GM12878 (cell line): Measurements from ENCODE around the gene MACROD2. TPM values are rescaled to one million over a fixed set of nuclear protein-coding genes. Genes with fewer than 3 reads are reported as not detected.

Source experiments
- ATAC-seq: fragments of 200-7000 bp; cut with Tn5 transposase; 3 replicates; pipeline ENCODE4 v1.9.1; 2020; ENCODE audit warnings: mild to moderate bottlenecking, moderate library complexity
- BruUV-seq: library from RNA; stranded (reverse); fragments of 400-500 nt; replicated peaks from 2 replicates; lab custom pipeline; 2021; lab: Mats Ljungman, UMichigan
- CTCF ChIA-PET: fragments of 300-600 bp; sonication (Branson Sonifier 250); formaldehyde crosslinking; extraction: SDS; loops from one replicate; lab custom pipeline; 2021; ENCODE audit warnings: inconsistent platforms; lab: Yijun Ruan, JAX
- POLR2A ChIA-PET: fragments of 350-600 bp; formaldehyde crosslinking; extraction: SDS; loops from one replicate; lab custom pipeline; 2021; ENCODE audit warnings: inconsistent platforms; lab: Charles Lee
- RAD21 ChIA-PET: fragments of 300-600 bp; sonication (Branson Sonifier 250); formaldehyde crosslinking; loops from one replicate; lab custom pipeline; 2023; ENCODE audit warnings: antibody characterized with exemption; ENCODE audit not compliant: unreplicated experiment; lab: Charles Lee
- SMC1A ChIA-PET: fragments of 300-600 bp; sonication (Branson Sonifier 250); formaldehyde crosslinking; loops from one replicate; lab custom pipeline; 2023; ENCODE audit not compliant: unreplicated experiment, uncharacterized antibody; lab: Charles Lee
- DNase-seq: peaks from one replicate; pipeline ENCODE4 v3.0.0-alpha.2; 2011; ENCODE audit warnings: low read depth, low spot score
- FAIRE-seq: peaks from 3 replicates; lab custom pipeline; 2011; peaks lifted over from hg19 to GRCh38; lab: Jason Lieb, UNC
- H2AFZ ChIP-seq: 2 replicates; pipeline ENCODE4 v1.6.0; 2011; ENCODE audit warnings: low read depth, low read length, control low read depth; ENCODE audit not compliant: control insufficient read depth
- H3K27ac ChIP-seq: 2 replicates; pipeline ENCODE4 v1.5.1; 2011; ENCODE audit warnings: control low read depth; ENCODE audit not compliant: control insufficient read depth, insufficient read depth
- H3K27me3 ChIP-seq, 2 experiments: replicated peaks in 1 of 2; 2 replicates each; pipeline versions ENCODE4 v1.6.0 to v1.6.1; 2011; ENCODE audit warnings: low read length in 1 of 2; ENCODE audit not compliant: control insufficient read depth in 2 of 2, insufficient read depth in 2 of 2
- H3K36me3 ChIP-seq, 2 experiments: 2 replicates each; pipeline ENCODE4 v1.5.1; 2011; ENCODE audit warnings: low read length in 1 of 2; ENCODE audit not compliant: control insufficient read depth in 2 of 2, insufficient read depth in 2 of 2
- H3K4me1 ChIP-seq: 2 replicates; pipeline ENCODE4 v1.6.1; 2011; ENCODE audit warnings: mild to moderate bottlenecking, low read length, moderate library complexity, mixed read lengths; ENCODE audit not compliant: control insufficient read depth, insufficient read depth
- H3K4me2 ChIP-seq: 2 replicates; pipeline ENCODE4 v1.6.0; 2011; ENCODE audit warnings: control low read depth; ENCODE audit not compliant: control insufficient read depth, insufficient read depth
- H3K4me3 ChIP-seq: fragments of 200-600 bp; sonication (generic); 2 replicates; pipeline ENCODE4 v1.5.1; 2016
- H3K79me2 ChIP-seq: 2 replicates; pipeline ENCODE4 v1.6.0; 2011; ENCODE audit warnings: low read length; ENCODE audit not compliant: control insufficient read depth, insufficient read depth
- H3K9ac ChIP-seq: 2 replicates; pipeline ENCODE4 v1.8.0; 2011; ENCODE audit warnings: low read length, control low read depth, mixed read lengths; ENCODE audit not compliant: control insufficient read depth, insufficient read depth
- H3K9me3 ChIP-seq: replicated peaks from 3 replicates; pipeline ENCODE4 v1.5.1; 2011; ENCODE audit warnings: mild to moderate bottlenecking, low read length; ENCODE audit not compliant: control insufficient read depth, insufficient read depth
- H4K20me1 ChIP-seq: 2 replicates; pipeline ENCODE4 v1.6.0; 2011; ENCODE audit not compliant: control insufficient read depth, insufficient read depth
- BCL3 ChIP-seq: IDR thresholded peaks from 2 replicates; pipeline ENCODE4 v1.6.1; 2011; ENCODE audit warnings: borderline replicate concordance, low read depth, mild to moderate bottlenecking, moderate library complexity, low read length; ENCODE audit not compliant: insufficient read depth, poor library complexity, severe bottlenecking
- PAX8 ChIP-seq: fragments of 450-650 bp; IDR thresholded peaks from 2 replicates; pipeline ENCODE4 v1.6.1; 2017; ENCODE audit warnings: mild to moderate bottlenecking, moderate library complexity
- RELB ChIP-seq: fragments of 450-650 bp; IDR thresholded peaks from 2 replicates; pipeline ENCODE4 v1.6.1; 2017; ENCODE audit warnings: low read depth, mild to moderate bottlenecking, moderate library complexity
- SIX5 ChIP-seq: IDR thresholded peaks from 2 replicates; pipeline ENCODE4 v1.6.1; 2011; ENCODE audit warnings: mild to moderate bottlenecking, low read depth, low read length, moderate library complexity; ENCODE audit not compliant: severe bottlenecking
- SMAD5 ChIP-seq: IDR thresholded peaks from 2 replicates; pipeline ENCODE4 v1.6.1; 2016; ENCODE audit warnings: antibody characterized with exemption, low read depth
- USF1 ChIP-seq: IDR thresholded peaks from 2 replicates; pipeline ENCODE4 v1.6.1; 2011; ENCODE audit warnings: borderline replicate concordance, low read depth, mild to moderate bottlenecking, moderate library complexity, mixed read lengths, low read length; ENCODE audit not compliant: insufficient read depth; ENCODE audit errors: extremely low read length
- WGBS: methylation state at CpG from one replicate; pipeline ENCODE4 v1.1.6; 2016; ENCODE audit warnings: low lambda C conversion rate; ENCODE audit not compliant: insufficient replicate concordance, insufficient coverage; ENCODE audit errors: missing lambda C conversion rate; 5-methylcytosine and 5-hydroxymethylcytosine counted together
- in situ Hi-C: fragments of 300-500 bp; cut with MboI; formaldehyde crosslinking; loops from 9 replicates; pipeline ENCODE4 v1.14.3; 2018; ENCODE audit warnings: mixed read lengths
- intact Hi-C: fragments of 100-400 bp; cut with micrococcal nuclease; formaldehyde crosslinking; loops from one replicate; pipeline ENCODE4 v1.14.2; 2022; ENCODE audit not compliant: unreplicated experiment
- polyA plus RNA-seq, 11 experiments: library from polyadenylated mRNA; depleted of rRNA in 4 of 11; unstranded in 6 of 11; stranded (reverse) in 5 of 11; fragments of >200 nt; fragmentation: Nextera tagmentation in 4 of 11; fragmentation: Illumina TruSeq in 1 of 11; extraction: Ambion mirVana in 4 of 11; extraction: Trizol in 1 of 11; gene quantifications; 1 replicate in 1 of 11; 2 replicates in 10 of 11; pipeline versions ENCODE4 v1.2.1 to v1.2.3, GENCODE V29; 2011 to 2016; ENCODE audit warnings: inconsistent platforms in 2 of 11, missing spikeins in 2 of 11, low read depth in 1 of 11
- total RNA-seq, 4 experiments: library from RNA; depleted of rRNA in 3 of 4; stranded (reverse); fragments of >200 nt in 3 of 4; fragmentation: Illumina TruSeq in 1 of 4; extraction: Trizol in 1 of 4; gene quantifications; 2 replicates each; pipeline versions ENCODE4 v1.2.1 to v1.2.3, GENCODE V29; 2013 to 2021

MACROD2 gene
- total and polyA plus RNA-seq, 10 of the 15 experiments (the other 5 are each of a cell fraction or from before 2014, with no cell fraction given), result 1.1 to 21.5 (median 2.2) TPM

GRCh38 chr20:16001286-16001685, 2006.0 kb downstream of the MACROD2 start (continued):
- TF ChIP-seq SMAD5, result no peak
- TF ChIP-seq PAX8, result no peak
- no peak for TF ChIP-seq USF1
- TF ChIP-seq SIX5, result no peak
- no peak for TF ChIP-seq RELB
- TF ChIP-seq BCL3, result no peak
- TF ChIP-seq, all 136 proteins: peak for 0

GRCh38 chr20:16003310-16003709, 2008.0 kb downstream of the MACROD2 start:
- SMC1A ChIA-PET, result interaction anchor here (1.2 kb wide), 1 partner anchor 64 kb away, joined by 3 read pairs; no protein-coding TSS in a partner anchor
- no peaks in the 10 kb centered on the region for H3K79me2 ChIP-seq
- no peaks in the 10 kb centered on the region for H3K27me3 ChIP-seq
- H3K9me3 ChIP-seq, result no peaks in the 10 kb centered on the region; the same call in 2 of the 3 replicates
- no peak overlapping the region for H3K9ac ChIP-seq
- TF ChIP-seq SIX5, result no peak
- BruUV-seq, result no TSS peak
- no peaks in the 10 kb centered on the region for H3K36me3 ChIP-seq
- no peak overlapping the region for H3K4me3 ChIP-seq
- no peaks in the 10 kb centered on the region for H4K20me1 ChIP-seq
- POLR2A ChIA-PET, result no interaction called here
- no peak overlapping the region for H2AFZ ChIP-seq
- WGBS, result 100% methylated on average over 1 of the region's 1 CpG
- DNase-seq (no peak), FAIRE-seq (no peak), ATAC-seq (no peak)
- no peak overlapping the region for H3K4me2 ChIP-seq
- RAD21 ChIA-PET, result interaction anchor here (0.6 kb wide), 1 partner anchor 308 kb away, joined by 3 read pairs; no protein-coding TSS in a partner anchor
- no peak overlapping the region for H3K27ac ChIP-seq
- intact Hi-C loops (no loop called here), in situ Hi-C loops (no loop called here)
- CTCF ChIA-PET, result interaction anchor here (0.8 kb wide), 1 partner anchor 62 kb away, joined by 3 read pairs; no protein-coding TSS in a partner anchor
- H3K4me1 ChIP-seq, result peaks cover 14% of the 10 kb centered on the region; the same call in 1 of the 2 replicates
